IPS DF 6.9 (cell line): Measurements from ENCODE around the gene GNG5.
A peak's percentile ranks its signal among the peaks of the same experiment; 100 is the strongest.

Experiments
- DNase-seq: peaks from one replicate; pipeline ENCODE4 v3.0.0-alpha.2; 2013; ENCODE audit warnings: low read depth, low spot score
- H3K27ac ChIP-seq: one replicate; pipeline ENCODE4 v1.5.1; 2013; ENCODE audit warnings: low read length, control low read depth
- H3K27me3 ChIP-seq: 2 replicates; pipeline ENCODE4 v1.6.1; 2013; ENCODE audit warnings: mild to moderate bottlenecking, low read length; ENCODE audit not compliant: control insufficient read depth, insufficient read depth
- H3K36me3 ChIP-seq: 2 replicates; pipeline ENCODE4 v1.6.1; 2013; ENCODE audit warnings: low read length; ENCODE audit not compliant: control insufficient read depth, insufficient read depth
- H3K4me1 ChIP-seq: 2 replicates; pipeline ENCODE4 v1.6.1; 2013; ENCODE audit warnings: low read length; ENCODE audit not compliant: control insufficient read depth, insufficient read depth
- H3K4me3 ChIP-seq: 2 replicates; pipeline ENCODE4 v1.5.1; 2013; ENCODE audit warnings: mild to moderate bottlenecking, low read length
- H3K9me3 ChIP-seq: 2 replicates; pipeline ENCODE4 v1.6.1; 2013; ENCODE audit warnings: low read length, inconsistent platforms; ENCODE audit not compliant: control insufficient read depth, insufficient read depth
- WGBS: extraction: QIAGEN DNeasy Blood & Tissue Kit; methylation state at CpG from one replicate; pipeline ENCODE4 v1.1.7; 2013; ENCODE audit warnings: mixed read lengths, missing lambda C conversion rate; ENCODE audit not compliant: insufficient read length, insufficient coverage; 5-methylcytosine and 5-hydroxymethylcytosine counted together

The GNG5 gene

DNA sequence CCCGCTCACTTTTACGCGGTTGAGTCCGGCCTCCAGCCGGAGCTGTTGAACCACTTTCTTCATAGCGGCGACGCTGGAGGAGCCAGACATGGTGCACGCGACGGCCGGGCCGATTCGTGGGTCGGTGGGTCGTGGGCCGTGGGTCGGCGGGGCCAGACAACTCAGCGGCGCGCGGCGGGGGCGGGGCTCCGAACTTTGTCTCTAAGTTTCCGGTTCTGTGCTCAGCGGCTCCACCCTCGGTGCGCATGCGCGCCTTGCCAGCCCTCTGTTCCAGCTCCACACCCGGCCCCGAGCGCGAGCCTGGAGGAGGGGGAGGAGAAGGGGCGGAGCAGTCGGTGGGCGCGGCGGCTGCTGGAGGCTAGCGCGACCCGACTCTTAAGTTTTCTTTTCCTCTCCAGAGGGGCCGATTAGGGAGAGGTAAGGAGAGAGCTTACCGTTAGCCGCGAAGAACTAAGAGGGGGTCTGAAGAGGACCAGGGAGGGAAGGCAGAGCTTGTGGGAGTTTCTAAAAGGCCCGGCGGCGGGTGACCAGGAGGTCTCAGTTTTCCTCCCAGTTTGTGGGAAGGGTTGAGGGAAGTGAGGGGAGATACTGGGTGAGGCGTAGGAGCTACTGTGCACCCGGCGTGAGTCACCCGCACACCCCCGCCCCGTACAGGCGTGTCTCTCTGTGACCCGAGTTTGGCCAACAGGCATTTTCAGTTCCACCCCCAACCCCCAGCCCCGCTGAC, at the start of gene GNG5, which contains the start of gene SPATA1:
Gene GNG5, minus strand, starts transcription at position 580 of the 727 bp plus-strand sequence. Its CDS starts 490 bp downstream, at position 90.
Gene SPATA1, plus strand, starts transcription at position 385 of the 727 bp plus-strand sequence. CDS start 9,974 bp downstream, outside the sequence.
- H3K36me3 ChIP-seq, result no peaks in the 10 kb centered on the region
- H3K4me3 ChIP-seq, result peak within 1 kb of the TSS; percentile 59; the same call in 1 of the 2 replicates
- H3K9me3 ChIP-seq, result no peaks in the 10 kb centered on the region
- no peaks in the 10 kb centered on the region for H3K4me1 ChIP-seq
- no peaks in the 10 kb centered on the region for H3K27me3 ChIP-seq
- no CpG with 5 or more reads among the region's 60 CpGs for WGBS
- peak; percentile 80 for DNase-seq
- no peak within 1 kb of the TSS for H3K27ac ChIP-seq

GRCh38 chr1:84550826-84551225, 44.4 kb upstream of the GNG5 start:
- H3K4me1 ChIP-seq, result no peaks in the 10 kb centered on the region
- no peak for DNase-seq
- H3K27ac ChIP-seq, result no peak overlapping the region
- no peak overlapping the region for H3K4me3 ChIP-seq
- H3K36me3 ChIP-seq, result no peaks in the 10 kb centered on the region
- H3K27me3 ChIP-seq, result no peaks in the 10 kb centered on the region
- H3K9me3 ChIP-seq, result no peaks in the 10 kb centered on the region
- WGBS, result no CpG with 5 or more reads among the region's 2 CpGs

GRCh38 chr1:84541679-84542078, 35.3 kb upstream of the GNG5 start:
- H3K9me3 ChIP-seq, result no peaks in the 10 kb centered on the region
- no peaks in the 10 kb centered on the region for H3K4me1 ChIP-seq
- H3K27ac ChIP-seq, result no peak overlapping the region
- H3K27me3 ChIP-seq, result no peaks in the 10 kb centered on the region
- DNase-seq, result no peak
- H3K36me3 ChIP-seq, result no peaks in the 10 kb centered on the region
- H3K4me3 ChIP-seq, result no peak overlapping the region
- WGBS, result no CpG with 5 or more reads among the region's 4 CpGs

- no peaks in the 10 kb centered on the region for H3K36me3 ChIP-seq
- H3K27me3 ChIP-seq, result no peaks in the 10 kb centered on the region
- H3K9me3 ChIP-seq, result no peaks in the 10 kb centered on the region
- H3K27ac ChIP-seq, result no peak overlapping the region
- no peak overlapping the region for H3K4me3 ChIP-seq
- DNase-seq, result no peak
- no CpG with 5 or more reads among the region's 1 CpG for WGBS
- H3K4me1 ChIP-seq, result no peaks in the 10 kb centered on the region
Observed at GRCh38 chr1:84540759-84541158, 34.4 kb upstream of the GNG5 start.

- Histone ChIP-seq H3K27me3 (no peaks in the 10 kb centered on the region), H3K9me3 (no peaks in the 10 kb centered on the region), H3K36me3 (no peaks in the 10 kb centered on the region), H3K27ac (no peak overlapping the region), H3K4me1 (no peaks in the 10 kb centered on the region), H3K4me3 (no peak overlapping the region)
- WGBS, result no CpG with 5 or more reads among the region's 3 CpGs
- DNase-seq, result no peak
Observed at GRCh38 chr1:84539972-84540371, 33.6 kb upstream of the GNG5 start.

DNA sequence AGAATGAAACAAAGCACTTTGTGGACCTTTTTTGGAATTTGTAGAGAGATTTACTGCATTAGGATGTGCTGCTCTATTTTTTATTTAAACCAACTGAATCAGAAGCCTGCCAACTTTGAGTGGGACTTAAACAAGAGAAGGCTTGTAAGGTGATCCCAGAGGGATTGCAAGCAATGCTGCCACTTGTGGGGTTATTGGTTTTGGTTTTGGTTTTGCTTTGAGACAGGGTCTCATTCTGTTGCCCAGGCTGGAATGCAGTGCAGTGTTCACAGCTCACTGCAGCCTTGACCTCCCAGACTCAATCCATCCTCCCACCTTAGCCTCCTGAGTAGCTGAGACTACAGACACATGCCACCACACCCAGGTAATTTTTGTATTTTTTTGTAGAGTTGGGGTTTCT, 32.2 kb upstream of the GNG5 start:
- DNase-seq, result no peak
- Histone ChIP-seq H3K4me1 (no peaks in the 10 kb centered on the region), H3K27ac (no peak overlapping the region), H3K27me3 (no peaks in the 10 kb centered on the region), H3K36me3 (no peaks in the 10 kb centered on the region), H3K9me3 (no peaks in the 10 kb centered on the region), H3K4me3 (no peak overlapping the region)

DNA sequence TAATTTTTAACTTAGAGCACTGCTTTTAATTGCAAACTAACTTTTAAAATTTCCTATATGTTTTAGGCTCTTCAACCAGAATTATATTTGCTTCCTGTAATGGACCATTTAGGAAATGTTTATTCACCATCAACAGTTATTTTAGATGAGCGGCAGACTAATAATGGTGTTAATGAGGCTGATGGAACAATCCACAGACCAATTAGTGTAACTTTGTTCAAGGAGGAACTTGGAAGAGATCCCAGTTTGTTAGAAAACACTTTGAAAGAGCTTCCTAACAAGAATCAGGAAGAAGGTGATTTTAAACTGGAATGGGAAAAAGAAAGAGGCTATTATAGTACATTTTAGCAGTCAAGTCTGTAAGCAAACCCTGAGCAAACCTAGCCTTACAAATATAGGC, 19.4 kb upstream of the GNG5 start:
- Histone ChIP-seq H3K4me3 (no peak overlapping the region), H3K36me3 (no peaks in the 10 kb centered on the region), H3K4me1 (no peaks in the 10 kb centered on the region), H3K9me3 (no peaks in the 10 kb centered on the region), H3K27me3 (no peaks in the 10 kb centered on the region), H3K27ac (no peak overlapping the region)
- no peak for DNase-seq
- WGBS, result no CpG with 5 or more reads among the region's 1 CpG

GRCh38 chr1:84524590-84524989, 18.2 kb upstream of the GNG5 start:
- Histone ChIP-seq H3K27ac (no peak overlapping the region), H3K4me3 (no peak overlapping the region)
- DNase-seq, result no peak

DNA sequence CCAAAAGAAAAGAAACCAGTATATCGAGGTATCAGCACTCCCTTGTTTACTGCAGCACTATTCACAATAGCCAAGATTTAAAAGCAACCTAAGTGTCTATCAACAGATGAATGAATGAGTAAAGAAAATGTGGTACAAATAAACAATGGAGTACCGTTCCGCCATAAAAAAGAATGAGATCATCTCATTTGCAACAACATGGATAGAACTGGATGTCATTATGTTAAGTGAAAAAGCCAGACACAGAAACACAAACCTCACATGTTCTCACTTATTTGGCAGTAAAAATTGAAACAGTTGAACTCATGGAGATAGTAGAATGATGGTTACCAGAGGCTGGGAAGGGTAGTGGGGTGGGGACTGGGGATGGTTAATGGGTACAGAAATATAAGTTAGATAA, 4.3 kb upstream of the GNG5 start:
- no CpG with 5 or more reads among the region's 3 CpGs for whole genome bisulfite sequencing
- no peak overlapping the region for H3K4me3 ChIP-seq

More at GRCh38 chr1:84524590-84524989, 18.2 kb upstream of the GNG5 start:
- H3K36me3 ChIP-seq, result no peaks in the 10 kb centered on the region
- H3K9me3 ChIP-seq, result no peaks in the 10 kb centered on the region
- no peaks in the 10 kb centered on the region for H3K4me1 ChIP-seq
- no peaks in the 10 kb centered on the region for H3K27me3 ChIP-seq

DNA sequence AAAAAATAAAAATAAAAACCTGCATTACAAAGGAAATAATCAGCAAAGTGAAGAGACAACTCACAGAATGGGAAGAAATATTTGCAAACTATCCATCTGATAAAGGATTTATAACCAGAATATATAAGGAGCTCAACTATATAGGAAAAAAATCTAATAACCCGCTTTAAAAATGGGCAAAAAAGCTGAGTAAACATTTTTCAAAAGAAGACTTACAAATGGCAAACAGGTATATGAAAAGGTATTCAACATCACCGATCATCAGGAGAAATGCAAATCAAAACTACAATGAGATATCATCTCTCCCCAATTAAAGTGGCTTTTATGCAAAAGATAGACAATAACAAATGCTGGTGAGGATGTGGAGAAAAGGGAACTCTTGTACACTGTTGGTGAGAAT, 3.8 kb upstream of the GNG5 start:
- no peaks in the 10 kb centered on the region for H3K27me3 ChIP-seq
- no peak for DNase-seq
- H3K9me3 ChIP-seq, result no peaks in the 10 kb centered on the region
- no peaks in the 10 kb centered on the region for H3K4me1 ChIP-seq
- H3K36me3 ChIP-seq, result no peaks in the 10 kb centered on the region
- WGBS, result no CpG with 5 or more reads among the region's 2 CpGs
- H3K27ac ChIP-seq, result no peak overlapping the region
- H3K4me3 ChIP-seq, result no peak overlapping the region

More for the DNA sequence above, 4.3 kb upstream of the GNG5 start:
- H3K4me1 ChIP-seq, result no peaks in the 10 kb centered on the region
- no peak for DNase-seq
- no peaks in the 10 kb centered on the region for H3K27me3 ChIP-seq
- no peak overlapping the region for H3K27ac ChIP-seq
- no peaks in the 10 kb centered on the region for H3K36me3 ChIP-seq
- no peaks in the 10 kb centered on the region for H3K9me3 ChIP-seq

GRCh38 chr1:84509029-84509428, 2.6 kb upstream of the GNG5 start:
- no peak for DNase-seq
- Histone ChIP-seq H3K4me1 (no peaks in the 10 kb centered on the region), H3K27me3 (no peaks in the 10 kb centered on the region), H3K27ac (no peak overlapping the region), H3K36me3 (no peaks in the 10 kb centered on the region), H3K9me3 (no peaks in the 10 kb centered on the region), H3K4me3 (no peak overlapping the region)
- no CpG with 5 or more reads among the region's 4 CpGs for WGBS
